Right lobe of liver (tissue), 4 donors: ENCODE measurements around the gene LONP1.

Source experiments
- POLR2A ChIP-seq: fragments of 450-650 bp; IDR thresholded peaks from one replicate; pipeline ENCODE4 v1.6.1; 2017; ENCODE audit warnings: antibody characterized with exemption, mild to moderate bottlenecking
- TF ChIP-seq, protein P1 (sequence below), 4 donors: fragments of 200-600 bp in 3 of 4; fragments of 450-650 bp in 1 of 4; IDR thresholded peaks; one replicate each; pipeline versions ENCODE4 v1.5.1 to v1.8.0; 2016 to 2022; ENCODE audit warnings: antibody characterized with exemption in 4 of 4, mild to moderate bottlenecking in 2 of 4
- donor health status: DM: no; HTN: no; CAD: no.
- donor health status: DM: no; HTN: no; CAD: no.
- donor health status: DM: no; HTN: yes; CAD: no.

DNA sequence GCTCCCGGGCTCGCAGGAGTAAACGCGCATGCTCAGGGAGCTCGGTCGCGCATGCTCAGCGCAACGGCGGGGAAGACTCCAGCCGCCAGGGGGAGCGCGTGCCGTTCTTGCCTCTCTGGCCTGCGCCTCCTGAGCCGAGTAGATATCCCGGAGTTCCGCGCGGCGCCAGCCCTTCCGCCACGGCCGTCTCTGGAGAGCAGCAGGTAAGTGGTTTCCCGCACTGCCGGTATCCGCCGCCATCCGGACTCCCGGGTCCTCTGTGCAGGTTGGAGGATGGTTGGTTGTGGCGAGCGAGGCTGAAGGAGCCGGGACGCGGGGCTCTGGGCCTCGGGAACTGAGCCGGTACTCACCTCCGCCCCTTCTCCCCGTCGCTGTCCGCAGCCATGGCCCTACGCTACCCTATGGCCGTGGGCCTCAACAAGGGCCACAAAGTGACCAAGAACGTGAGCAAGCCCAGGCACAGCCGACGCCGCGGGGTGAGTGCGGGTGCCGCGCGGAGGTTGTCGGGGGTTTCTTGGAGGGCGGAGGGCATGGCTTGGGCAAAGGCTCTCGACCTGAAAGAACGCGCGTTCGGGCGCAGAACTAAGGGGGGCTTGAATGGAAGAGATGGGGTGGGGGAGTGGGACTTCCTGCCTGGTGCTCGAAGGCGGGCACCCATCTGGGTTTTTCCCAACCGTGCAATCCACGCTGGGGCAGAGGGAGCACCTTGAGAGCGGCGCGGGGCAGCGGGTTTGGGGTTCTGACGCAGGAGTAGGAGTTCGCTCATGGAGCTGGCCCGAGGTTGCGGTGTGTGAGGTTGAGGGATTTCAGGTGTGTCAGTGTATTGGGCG is 29.6 kb downstream of the LONP1 start, which contains the start of gene RPL36:
- TF ChIP-seq POLR2A: peak; percentile 94
- TF ChIP-seq, protein P1, sequence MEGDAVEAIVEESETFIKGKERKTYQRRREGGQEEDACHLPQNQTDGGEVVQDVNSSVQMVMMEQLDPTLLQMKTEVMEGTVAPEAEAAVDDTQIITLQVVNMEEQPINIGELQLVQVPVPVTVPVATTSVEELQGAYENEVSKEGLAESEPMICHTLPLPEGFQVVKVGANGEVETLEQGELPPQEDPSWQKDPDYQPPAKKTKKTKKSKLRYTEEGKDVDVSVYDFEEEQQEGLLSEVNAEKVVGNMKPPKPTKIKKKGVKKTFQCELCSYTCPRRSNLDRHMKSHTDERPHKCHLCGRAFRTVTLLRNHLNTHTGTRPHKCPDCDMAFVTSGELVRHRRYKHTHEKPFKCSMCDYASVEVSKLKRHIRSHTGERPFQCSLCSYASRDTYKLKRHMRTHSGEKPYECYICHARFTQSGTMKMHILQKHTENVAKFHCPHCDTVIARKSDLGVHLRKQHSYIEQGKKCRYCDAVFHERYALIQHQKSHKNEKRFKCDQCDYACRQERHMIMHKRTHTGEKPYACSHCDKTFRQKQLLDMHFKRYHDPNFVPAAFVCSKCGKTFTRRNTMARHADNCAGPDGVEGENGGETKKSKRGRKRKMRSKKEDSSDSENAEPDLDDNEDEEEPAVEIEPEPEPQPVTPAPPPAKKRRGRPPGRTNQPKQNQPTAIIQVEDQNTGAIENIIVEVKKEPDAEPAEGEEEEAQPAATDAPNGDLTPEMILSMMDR (IDR thresholded peaks at IDR 0.05): peak; percentile 97 to 99 (median 98)
